Heart left ventricle (tissue), 13 donors: ENCODE data around the gene NOC2L.

ENCODE experiments used
- CTCF ChIP-seq, 12 donors: fragments of 200-600 bp; sonication (generic) in 4 of 12; IDR thresholded peaks; one replicate each; pipeline versions ENCODE4 v1.5.0 to v1.8.0; 2018 to 2022; ENCODE audit warnings: antibody characterized with exemption in 12 of 12, mild to moderate bottlenecking in 5 of 12
- POLR2A ChIP-seq, 2 donors: fragments of 450-650 bp; IDR thresholded peaks; one replicate each; pipeline ENCODE4 v1.6.1; 2017; ENCODE audit warnings: antibody characterized with exemption in 2 of 2, mild to moderate bottlenecking in 2 of 2, moderate library complexity in 2 of 2
- donor health status: ischemic (EF 13 %, LVEDD 7.1; RV severe dilation, severe dysfunction).
- donor health status: DM: no; HTN: yes; CAD: no.
- donor health status: DM: no; HTN: no; CAD: no.
- donor health status: ischemic (EF 25% LVEDD 6.9; RV normal size, moderate dysfunction).
- donor health status: ischemic (EF 25% LVEDD 5.7; RV mildly dilated, moderate dysfunction).
- donor health status: ischemic (EF 35%, LVEDD 5.7; RV mildly dilated, moderate dysfunction).
- donor health status: nonischemic (EF 11% LVEDD 7.7; RV severe dilation, severe dysfunction).
- donor health status: DM: yes; HTN: yes; CAD: no.
- donor health status: PGD.
- donor health status: ischemic (EF 29% LVEDD 5.4; RV normal size, mild dysfunction).
- donor health status: nonischemic (EF 23%, LVEDD 6.1; RV moderate dilation, normal function).

GRCh38 chr1:947958-948357, 11.1 kb downstream of the NOC2L start:
- TF ChIP-seq CTCF (IDR thresholded peaks at IDR 0.05) (no peak), POLR2A (IDR thresholded peaks at IDR 0.05) (no peak)
